ENCODE results near the gene TGFB1I1. TPM values are rescaled to one million over a fixed set of nuclear protein-coding genes. Genes with fewer than 3 reads are reported as not detected.
"Not testable (repeated sequence)": the region's sequence is repeated elsewhere in the genome, so short reads cannot be mapped to it uniquely, and the experiment has no call there.

TGFB1I1 gene
- total RNA-seq, 1 experiment from 2014 or later = 48.1 TPM

GRCh38 chr16:31489298-31489564 lies 17.3 kb downstream of the TGFB1I1 start:
- peaks cover 12% of the 10 kb centered on the region; the same call in 1 of the 2 replicates for H3K27me3 ChIP-seq
- H3K36me3 ChIP-seq = peaks cover 9% of the 10 kb centered on the region; the same call in 1 of the 2 replicates
- DNase-seq = no peak
- no peaks in the 10 kb centered on the region for H3K9me3 ChIP-seq
- no peak overlapping the region for H3K4me3 ChIP-seq

GRCh38 chr16:31489616-31490584 lies 17.9 kb downstream of the TGFB1I1 start:
- DNase-seq = no peak
- peaks cover 9% of the 10 kb centered on the region; the same call in 1 of the 2 replicates for H3K36me3 ChIP-seq
- peaks cover 12% of the 10 kb centered on the region; the same call in 1 of the 2 replicates for H3K27me3 ChIP-seq
- H3K4me3 ChIP-seq = no peak overlapping the region
- H3K9me3 ChIP-seq = no peaks in the 10 kb centered on the region

- no peak for DNase-seq
- H3K36me3 ChIP-seq = peaks cover 9% of the 10 kb centered on the region; the same call in 1 of the 2 replicates
Measured at GRCh38 chr16:31491778-31492418, 19.9 kb downstream of the TGFB1I1 start.

GRCh38 chr16:31493506-31494125 lies 21.7 kb downstream of the TGFB1I1 start:
- no peak overlapping the region for H3K4me3 ChIP-seq
- H3K27me3 ChIP-seq = peaks cover 2% of the 10 kb centered on the region; the same call in 1 of the 2 replicates
- H3K9me3 ChIP-seq = no peaks in the 10 kb centered on the region
- H3K36me3 ChIP-seq = peaks cover 12% of the 10 kb centered on the region
- DNase-seq = no peak

More at GRCh38 chr16:31491778-31492418, 19.9 kb downstream of the TGFB1I1 start:
- H3K27me3 ChIP-seq = peaks cover 12% of the 10 kb centered on the region; the same call in 1 of the 2 replicates
- no peaks in the 10 kb centered on the region for H3K9me3 ChIP-seq
- no peak overlapping the region for H3K4me3 ChIP-seq

GRCh38 chr16:31496670-31497069 lies 24.7 kb downstream of the TGFB1I1 start:
- Histone ChIP-seq H3K9me3 (no peaks in the 10 kb centered on the region), H3K27me3 (no peaks in the 10 kb centered on the region), H3K36me3 (peaks cover 29% of the 10 kb centered on the region), H3K4me3 (no peak overlapping the region)
- DNase-seq = no peak

GRCh38 chr16:31498493-31498892 lies 26.5 kb downstream of the TGFB1I1 start:
- peaks cover 27% of the 10 kb centered on the region for H3K36me3 ChIP-seq
- no peaks in the 10 kb centered on the region for H3K27me3 ChIP-seq
- DNase-seq = no peak

GRCh38 chr16:31499928-31500327 lies 28.0 kb downstream of the TGFB1I1 start:
- peaks cover 26% of the 10 kb centered on the region for H3K36me3 ChIP-seq
- H3K27me3 ChIP-seq = no peaks in the 10 kb centered on the region
- no peaks in the 10 kb centered on the region for H3K9me3 ChIP-seq
- no peak overlapping the region for H3K4me3 ChIP-seq
- no peak for DNase-seq

More at GRCh38 chr16:31498493-31498892, 26.5 kb downstream of the TGFB1I1 start:
- Histone ChIP-seq H3K9me3 (no peaks in the 10 kb centered on the region), H3K4me3 (no peak overlapping the region)

- Histone ChIP-seq H3K9me3 (no peaks in the 10 kb centered on the region), H3K27me3 (no peaks in the 10 kb centered on the region), H3K36me3 (peaks cover 36% of the 10 kb centered on the region), H3K4me3 (no peak overlapping the region)
- DNase-seq = no peak
Measured at GRCh38 chr16:31501226-31501965, 29.4 kb downstream of the TGFB1I1 start.

GRCh38 chr16:31501966-31502348 lies 30.0 kb downstream of the TGFB1I1 start:
- H3K27me3 ChIP-seq = no peaks in the 10 kb centered on the region
- DNase-seq = no peak
- H3K4me3 ChIP-seq = no peak overlapping the region
- H3K36me3 ChIP-seq = peaks cover 38% of the 10 kb centered on the region
- no peaks in the 10 kb centered on the region for H3K9me3 ChIP-seq

- Histone ChIP-seq H3K27me3 (no peaks in the 10 kb centered on the region), H3K36me3 (peaks cover 41% of the 10 kb centered on the region), H3K4me3 (no peak overlapping the region), H3K9me3 (no peaks in the 10 kb centered on the region)
- no peak for DNase-seq
Measured at GRCh38 chr16:31502981-31503380, 31.0 kb downstream of the TGFB1I1 start.

- DNase-seq, H3K4me3 ChIP-seq, H3K9me3 ChIP-seq, H3K27me3 ChIP-seq: not testable (repeated sequence)
- H3K36me3 ChIP-seq = peaks cover 39% of the 10 kb centered on the region
Measured at GRCh38 chr16:31503555-31503954, 31.6 kb downstream of the TGFB1I1 start.

- no peaks in the 10 kb centered on the region for H3K9me3 ChIP-seq
- no peaks in the 10 kb centered on the region for H3K27me3 ChIP-seq
- no peak for DNase-seq
- peaks cover 33% of the 10 kb centered on the region for H3K36me3 ChIP-seq
- H3K4me3 ChIP-seq = no peak overlapping the region
Measured at GRCh38 chr16:31504159-31504558, 32.2 kb downstream of the TGFB1I1 start.

- no peak for DNase-seq
- no peaks in the 10 kb centered on the region for H3K9me3 ChIP-seq
- H3K4me3 ChIP-seq = no peak overlapping the region
- H3K36me3 ChIP-seq = peaks cover 24% of the 10 kb centered on the region
- no peaks in the 10 kb centered on the region for H3K27me3 ChIP-seq
Measured at GRCh38 chr16:31505483-31505882, 33.5 kb downstream of the TGFB1I1 start.

GRCh38 chr16:31507617-31507928 lies 35.6 kb downstream of the TGFB1I1 start:
- Histone ChIP-seq H3K4me3 (peak overlapping the region; percentile 84), H3K9me3 (peaks cover 4% of the 10 kb centered on the region), H3K36me3 (peaks cover 23% of the 10 kb centered on the region), H3K27me3 (no peaks in the 10 kb centered on the region)
- DNase-seq = no peak

- Histone ChIP-seq H3K36me3 (peaks cover 23% of the 10 kb centered on the region), H3K27me3 (no peaks in the 10 kb centered on the region), H3K4me3 (peak within 1 kb of the TSS; percentile 84), H3K9me3 (peaks cover 8% of the 10 kb centered on the region)
- DNase-seq = peak; percentile 95
Measured at GRCh38 chr16:31507929-31508705, 36.2 kb downstream of the TGFB1I1 start, which contains the start of gene RUSF1. TSS of gene RUSF1 (minus strand) at chr16:31508391. CDS start at chr16:31508373, 18 bp downstream.

- Histone ChIP-seq H3K36me3 (peaks cover 17% of the 10 kb centered on the region), H3K4me3 (peak overlapping the region; percentile 84), H3K27me3 (no peaks in the 10 kb centered on the region), H3K9me3 (peaks cover 8% of the 10 kb centered on the region)
- no peak for DNase-seq
Measured at GRCh38 chr16:31508706-31509195, 36.8 kb downstream of the TGFB1I1 start.

All from MG63 (cell line).